ENCODE results near the gene KPNA6.

Gene KPNA6

GRCh38 chr1:32221581-32221979, 113.7 kb downstream of the KPNA6 start:
- DNase-seq, result no peak

- peak; percentile 96 for DNase-seq
Observed at GRCh38 chr1:32221980-32222755, 114.3 kb downstream of the KPNA6 start, which contains the start of the genes EIF3I and TMEM234. Gene EIF3I, plus strand, starts transcription at chr1:32222407. Its CDS starts 35 bp downstream, at chr1:32222442. Gene TMEM234, minus strand, starts transcription at chr1:32222353. Its CDS starts 31 bp downstream, at chr1:32222322.

- DNase-seq, result no peak
Observed at GRCh38 chr1:32223683-32224082, 115.8 kb downstream of the KPNA6 start.

GRCh38 chr1:32224285-32224684, 116.4 kb downstream of the KPNA6 start:
- DNase-seq, result no peak
